Lower leg skin (tissue), 4 donors: ENCODE results near the gene ZNF488. TPM values are rescaled to one million over a fixed set of nuclear protein-coding genes. Genes with fewer than 3 reads are reported as not detected.

Experiments
- DNase-seq, 2 donors: peaks; one replicate each; pipeline ENCODE4 v3.0.0-alpha.2; 2019; ENCODE audit warnings: low spot score in 2 of 2
- H3K4me3 ChIP-seq: fragments of 200-600 bp; sonication (generic); 2 replicates; pipeline ENCODE4 v1.5.1; 2017; ENCODE audit warnings: mild to moderate bottlenecking, low read depth; ENCODE audit not compliant: poor library complexity, severe bottlenecking
- CTCF ChIP-seq, 3 donors: fragments of 450-650 bp; IDR thresholded peaks; one replicate each; pipeline ENCODE4 v1.5.1; 2016; ENCODE audit warnings: antibody characterized with exemption in 3 of 3, mild to moderate bottlenecking in 3 of 3, moderate library complexity in 2 of 3
- POLR2A ChIP-seq, 2 donors: fragments of 450-650 bp; IDR thresholded peaks; one replicate each; pipeline ENCODE4 v1.6.1; 2016 to 2017; ENCODE audit warnings: antibody characterized with exemption in 2 of 2, mild to moderate bottlenecking in 1 of 2, moderate library complexity in 1 of 2
- WGBS, 2 donors: methylation state at CpG; one replicate each; pipeline ENCODE4 v1.1.5; 2018; 5-methylcytosine and 5-hydroxymethylcytosine counted together
- intact Hi-C: fragments of 100-400 bp; cut with DNase I; formaldehyde crosslinking; loops from one replicate; pipeline ENCODE4 v1.15.0; 2023; ENCODE audit warnings: low total_unique reads
- total RNA-seq, 4 donors: library from RNA; depleted of rRNA; stranded (reverse); fragments of >200 nt; gene quantifications; one replicate each; pipeline ENCODE4 v1.1.0, GENCODE V29; 2016

The ZNF488 gene, protein sequence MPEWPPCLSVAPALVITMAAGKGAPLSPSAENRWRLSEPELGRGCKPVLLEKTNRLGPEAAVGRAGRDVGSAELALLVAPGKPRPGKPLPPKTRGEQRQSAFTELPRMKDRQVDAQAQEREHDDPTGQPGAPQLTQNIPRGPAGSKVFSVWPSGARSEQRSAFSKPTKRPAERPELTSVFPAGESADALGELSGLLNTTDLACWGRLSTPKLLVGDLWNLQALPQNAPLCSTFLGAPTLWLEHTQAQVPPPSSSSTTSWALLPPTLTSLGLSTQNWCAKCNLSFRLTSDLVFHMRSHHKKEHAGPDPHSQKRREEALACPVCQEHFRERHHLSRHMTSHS
- total RNA-seq: 1 to 10 TPM in 2 of 4 donors, under 1 TPM in 2; 0.80 to 2.0 (median 1.1) TPM

- peak within 1 kb of the TSS; percentile 48 for H3K4me3 ChIP-seq
- TF ChIP-seq POLR2A (IDR thresholded peaks at IDR 0.05) (no peak), CTCF (IDR thresholded peaks at IDR 0.05) (no peak)
- WGBS, 2 donors: 0 to 1% methylated on average over 25 to 41 of the region's 75 CpGs
- intact Hi-C loops: no loop called here
- peak; percentile 75 to 95 for DNase-seq
These were observed at the start of gene ZNF488 for GRCh38 chr10:47384148-47384921. ZNF488 (minus strand) TSS chr10:47384293; CDS start chr10:47368829, 15,464 bp downstream.

DNA sequence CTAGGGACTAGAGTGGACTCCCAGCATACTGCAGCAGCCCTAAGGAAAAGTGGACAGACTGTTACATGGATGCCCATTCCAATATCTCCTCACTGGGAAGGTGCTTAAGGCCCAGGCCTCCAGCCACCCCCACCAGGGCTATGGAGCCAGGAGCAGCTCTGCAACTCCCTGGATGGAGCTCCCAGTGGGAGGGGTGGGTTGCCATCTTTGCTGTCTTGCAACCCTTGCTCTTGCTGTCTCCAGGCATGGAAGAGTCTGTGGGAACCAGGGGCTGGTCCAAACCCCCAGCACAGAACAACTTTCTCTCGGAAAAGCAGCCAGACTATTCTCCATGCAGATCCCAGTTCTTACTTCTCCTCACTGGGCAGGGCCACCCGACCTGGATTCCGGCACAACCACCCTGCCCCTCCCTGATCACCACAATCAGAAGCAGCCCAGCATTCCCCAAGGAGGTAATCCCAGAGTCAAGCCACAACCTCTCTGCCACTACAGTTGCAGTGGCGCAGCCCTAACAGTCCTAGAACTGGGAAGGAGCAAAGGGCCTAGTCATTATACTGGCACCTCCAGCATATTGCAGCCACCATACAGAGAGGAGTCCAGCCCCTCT is 41.8 kb upstream of the ZNF488 start:
- WGBS, 2 donors: 89 to 91% methylated on average over 4 of the region's 4 CpGs
- no peak overlapping the region for H3K4me3 ChIP-seq
- peak in 1 of 2 donors; percentile 53 for DNase-seq
- intact Hi-C loops: no loop called here
- TF ChIP-seq POLR2A (IDR thresholded peaks at IDR 0.05) (no peak), CTCF (IDR thresholded peaks at IDR 0.05) (no peak)

GRCh38 chr10:47424231-47424630 is 40.1 kb upstream of the ZNF488 start:
- TF ChIP-seq POLR2A (IDR thresholded peaks at IDR 0.05) (no peak), CTCF (IDR thresholded peaks at IDR 0.05) (no peak)
- intact Hi-C loops: no loop called here
- 66 to 70% methylated on average over 8 of the region's 8 CpGs for whole genome bisulfite sequencing, 2 donors
- H3K4me3 ChIP-seq: no peak overlapping the region
- no peak for DNase-seq

- intact Hi-C loops: no loop called here
These were observed 39.4 kb upstream of the ZNF488 start for GRCh38 chr10:47423476-47423875.

More at GRCh38 chr10:47423476-47423875, 39.4 kb upstream of the ZNF488 start:
- DNase-seq: no peak
- no peak for TF ChIP-seq CTCF (IDR thresholded peaks at IDR 0.05)
- TF ChIP-seq POLR2A (IDR thresholded peaks at IDR 0.05): no peak
- WGBS, 2 donors: 73 to 80% methylated on average over 4 of the region's 4 CpGs
- no peak overlapping the region for H3K4me3 ChIP-seq
